ENCODE results near the gene GRIN1.

DNA sequence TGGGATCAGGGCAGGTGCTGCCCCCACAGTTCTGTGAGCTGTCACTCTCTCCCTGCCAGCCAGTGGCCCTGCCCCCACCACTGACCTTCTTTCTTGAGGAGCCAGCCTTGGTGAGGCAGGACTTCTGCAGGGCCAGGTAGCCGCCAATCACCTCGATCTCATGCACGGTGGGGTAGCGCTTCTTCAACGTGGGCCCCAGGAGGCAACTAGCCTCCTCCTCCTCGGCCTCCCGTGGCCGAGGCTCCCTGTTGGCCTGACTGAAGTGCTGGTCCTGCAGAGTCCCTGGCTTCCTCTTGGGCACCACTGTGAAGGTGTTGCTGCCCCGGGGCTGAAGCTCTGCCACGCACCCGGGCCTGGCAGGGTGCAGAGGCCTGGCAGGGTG lies 59.9 kb downstream of the GRIN1 start:
- TF ChIP-seq, protein P1, sequence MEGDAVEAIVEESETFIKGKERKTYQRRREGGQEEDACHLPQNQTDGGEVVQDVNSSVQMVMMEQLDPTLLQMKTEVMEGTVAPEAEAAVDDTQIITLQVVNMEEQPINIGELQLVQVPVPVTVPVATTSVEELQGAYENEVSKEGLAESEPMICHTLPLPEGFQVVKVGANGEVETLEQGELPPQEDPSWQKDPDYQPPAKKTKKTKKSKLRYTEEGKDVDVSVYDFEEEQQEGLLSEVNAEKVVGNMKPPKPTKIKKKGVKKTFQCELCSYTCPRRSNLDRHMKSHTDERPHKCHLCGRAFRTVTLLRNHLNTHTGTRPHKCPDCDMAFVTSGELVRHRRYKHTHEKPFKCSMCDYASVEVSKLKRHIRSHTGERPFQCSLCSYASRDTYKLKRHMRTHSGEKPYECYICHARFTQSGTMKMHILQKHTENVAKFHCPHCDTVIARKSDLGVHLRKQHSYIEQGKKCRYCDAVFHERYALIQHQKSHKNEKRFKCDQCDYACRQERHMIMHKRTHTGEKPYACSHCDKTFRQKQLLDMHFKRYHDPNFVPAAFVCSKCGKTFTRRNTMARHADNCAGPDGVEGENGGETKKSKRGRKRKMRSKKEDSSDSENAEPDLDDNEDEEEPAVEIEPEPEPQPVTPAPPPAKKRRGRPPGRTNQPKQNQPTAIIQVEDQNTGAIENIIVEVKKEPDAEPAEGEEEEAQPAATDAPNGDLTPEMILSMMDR (conservative IDR thresholded peaks at IDR 0.05; ENCODE audit: low read length) = no peak
- no peak for TF ChIP-seq EZH2phosphoT487 (IDR thresholded peaks at IDR 0.05; ENCODE audit: borderline replicate concordance)
